ENCODE data around the gene PRDM4.

The PRDM4 gene

GRCh38 chr12:107760809-107761501 is at the start of gene PRDM4:
TSS of gene PRDM4 (minus strand) at chr12:107761137. CDS start at chr12:107760515, 622 bp downstream.
- peak; percentile 98 for DNase-seq

- no peak for DNase-seq
Measured at GRCh38 chr12:107807471-107808150, 46.7 kb upstream of the PRDM4 start.

- no peak for DNase-seq
Measured at GRCh38 chr12:107805488-107806180, 44.7 kb upstream of the PRDM4 start.

- DNase-seq: no peak
Measured at GRCh38 chr12:107803092-107803491, 42.2 kb upstream of the PRDM4 start.

- no peak for DNase-seq
Measured at GRCh38 chr12:107801150-107801549, 40.2 kb upstream of the PRDM4 start.

- no peak for DNase-seq
Measured at GRCh38 chr12:107798580-107798979, 37.6 kb upstream of the PRDM4 start.

- DNase-seq: no peak
Measured at GRCh38 chr12:107794451-107794850, 33.5 kb upstream of the PRDM4 start.

- DNase-seq: no peak
Measured at GRCh38 chr12:107791465-107792089, 30.6 kb upstream of the PRDM4 start.

- DNase-seq: no peak
Measured at GRCh38 chr12:107788690-107789458, 27.9 kb upstream of the PRDM4 start.

GRCh38 chr12:107788281-107788680 is 27.3 kb upstream of the PRDM4 start:
- DNase-seq: no peak

GRCh38 chr12:107783406-107784376 is 22.8 kb upstream of the PRDM4 start:
- no peak for DNase-seq

- DNase-seq: no peak
Measured at GRCh38 chr12:107782067-107782466, 21.1 kb upstream of the PRDM4 start.

GRCh38 chr12:107780298-107780697 is 19.4 kb upstream of the PRDM4 start:
- DNase-seq: no peak

- DNase-seq: no peak
Measured at GRCh38 chr12:107779077-107779831, 18.3 kb upstream of the PRDM4 start.

- peak; percentile 30 for DNase-seq
Measured at GRCh38 chr12:107778383-107779025, 17.6 kb upstream of the PRDM4 start.

- DNase-seq: no peak
Measured at GRCh38 chr12:107776171-107776570, 15.2 kb upstream of the PRDM4 start.

- no peak for DNase-seq
Measured at GRCh38 chr12:107775093-107775721, 14.3 kb upstream of the PRDM4 start.

- no peak for DNase-seq
Measured at GRCh38 chr12:107774349-107775029, 13.6 kb upstream of the PRDM4 start, which contains the start of gene ASCL4. TSS of gene ASCL4 (plus strand) at chr12:107774704. CDS start at chr12:107775219, 515 bp downstream.

GRCh38 chr12:107767466-107767865 is 6.5 kb upstream of the PRDM4 start:
- no peak for DNase-seq
